GM19324 (cell line): ENCODE data around the gene ANKMY2.

ENCODE experiments used
- ATAC-seq: cut with Tn5 transposase; IDR thresholded peaks from one replicate; pipeline ENCODE4 v1.9.1; 2021; ENCODE audit warnings: mild to moderate bottlenecking, moderate library complexity; ENCODE audit not compliant: unreplicated experiment, low FRiP score

Gene ANKMY2

DNA sequence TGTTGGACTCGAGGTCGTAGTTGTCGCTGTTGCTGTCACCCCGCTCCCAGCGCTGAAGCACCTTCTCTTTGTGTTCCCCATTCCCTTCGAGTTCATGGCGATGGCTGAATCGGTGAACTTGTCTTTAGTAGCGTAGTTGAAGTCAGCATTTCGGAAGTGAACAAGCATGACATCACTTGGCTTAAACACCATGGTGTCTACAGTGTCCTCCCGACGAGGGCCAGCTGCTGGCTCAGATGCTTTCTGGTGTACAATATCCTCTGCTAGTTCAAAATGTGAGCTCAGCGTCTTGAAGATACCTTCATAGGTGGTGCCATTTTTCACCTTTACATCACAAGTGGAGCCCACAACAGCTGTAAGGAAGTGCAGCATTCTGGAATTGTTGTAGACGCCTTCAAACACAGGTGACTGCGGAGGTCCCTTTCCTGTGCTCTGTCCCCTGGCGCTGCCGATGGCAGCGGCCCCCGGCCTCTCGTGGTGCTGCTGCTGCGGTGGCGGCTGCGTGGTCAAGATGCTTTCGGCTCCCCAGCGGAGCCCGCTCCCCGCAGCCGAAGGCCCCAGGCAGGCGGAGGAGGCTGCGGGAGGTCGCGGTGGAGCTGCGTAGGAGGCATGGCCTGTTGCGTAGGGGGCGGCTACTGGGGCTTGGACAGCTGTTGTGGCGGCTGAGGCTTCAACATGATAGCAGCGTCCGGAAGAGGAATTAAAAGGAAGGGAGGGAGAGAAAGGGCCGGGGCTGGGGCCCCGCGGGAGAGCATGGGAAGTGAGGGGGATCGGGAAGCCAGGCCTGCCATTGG, 59.3 kb downstream of the ANKMY2 start:
- no peak for ATAC-seq

DNA sequence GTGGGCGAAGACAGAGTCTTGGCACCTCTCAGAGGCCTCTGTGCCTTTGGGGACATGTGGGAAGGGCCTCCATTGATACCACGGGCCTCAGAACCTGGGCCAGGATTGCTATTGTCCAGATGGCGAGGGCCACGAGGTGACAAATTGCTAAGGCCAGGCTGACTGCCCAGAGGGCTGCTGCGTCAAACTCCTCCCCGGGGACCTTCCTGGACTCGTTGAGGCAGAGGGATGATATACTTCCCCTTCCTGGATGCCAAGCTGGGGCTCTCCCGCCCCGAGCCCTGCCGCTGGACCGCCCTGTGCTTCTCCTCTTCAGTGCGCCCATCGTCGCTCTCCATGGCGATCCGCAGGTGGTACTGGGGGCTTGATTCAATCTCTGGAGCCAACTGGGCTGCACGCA, 60.0 kb downstream of the ANKMY2 start:
- no peak for ATAC-seq

DNA sequence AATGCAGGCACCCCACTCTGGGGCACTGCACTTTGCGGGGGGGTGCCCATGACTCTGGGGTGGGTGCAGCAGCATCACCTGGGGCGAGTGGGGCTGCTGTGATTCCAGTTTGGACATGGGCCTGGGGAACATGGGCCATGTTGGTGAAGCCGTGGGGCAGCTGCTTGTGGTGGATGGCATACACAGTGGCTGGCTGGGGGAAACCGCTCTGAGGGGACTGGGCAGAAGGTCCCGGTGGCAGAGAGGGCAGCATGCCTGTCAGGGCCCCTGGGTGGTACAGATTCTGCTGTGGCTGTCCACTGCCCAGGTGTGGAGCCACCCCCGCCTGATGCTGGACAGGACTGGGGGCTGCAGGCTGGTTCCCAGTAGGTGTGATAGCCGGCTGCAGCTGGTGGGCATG, 61.7 kb downstream of the ANKMY2 start:
- no peak for ATAC-seq

DNA sequence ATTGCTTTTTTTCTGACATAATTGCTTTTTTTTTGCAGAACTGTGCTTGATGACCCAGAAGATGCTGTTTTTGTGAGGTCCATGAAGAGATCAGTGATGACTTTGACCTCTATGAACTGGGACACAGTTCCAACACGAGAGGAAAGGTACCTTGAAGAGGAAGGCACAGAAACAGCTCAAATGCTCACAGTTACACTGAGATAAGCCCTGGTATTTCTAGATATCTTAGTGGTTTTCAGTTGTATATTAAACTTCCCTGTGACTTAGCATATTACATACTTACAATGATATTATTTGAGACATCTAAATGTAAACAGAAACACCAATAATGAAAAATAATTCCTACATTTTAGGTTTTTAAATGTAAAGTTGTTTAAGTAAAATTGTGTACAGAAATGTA, 64.3 kb downstream of the ANKMY2 start:
- no peak for ATAC-seq

DNA sequence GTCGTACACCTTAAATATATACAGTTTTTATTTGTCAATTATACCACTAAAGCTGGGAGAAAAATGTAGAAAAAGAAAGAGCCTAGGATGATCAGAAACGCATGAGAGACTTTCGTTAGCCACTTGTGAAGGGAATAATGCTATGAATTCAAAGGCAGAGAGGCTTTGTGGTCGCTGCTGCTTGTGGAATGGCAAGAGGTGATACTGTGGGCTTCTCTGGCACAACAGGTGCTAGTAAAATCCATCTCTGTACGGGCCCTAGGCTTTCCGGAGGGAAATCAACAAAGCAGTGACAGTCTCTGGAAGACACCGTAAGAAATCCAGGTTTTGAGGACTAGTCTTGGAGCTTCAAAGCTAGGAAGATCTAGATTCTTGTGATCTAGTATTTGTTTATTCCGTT, 66.3 kb downstream of the ANKMY2 start:
- no peak for ATAC-seq

DNA sequence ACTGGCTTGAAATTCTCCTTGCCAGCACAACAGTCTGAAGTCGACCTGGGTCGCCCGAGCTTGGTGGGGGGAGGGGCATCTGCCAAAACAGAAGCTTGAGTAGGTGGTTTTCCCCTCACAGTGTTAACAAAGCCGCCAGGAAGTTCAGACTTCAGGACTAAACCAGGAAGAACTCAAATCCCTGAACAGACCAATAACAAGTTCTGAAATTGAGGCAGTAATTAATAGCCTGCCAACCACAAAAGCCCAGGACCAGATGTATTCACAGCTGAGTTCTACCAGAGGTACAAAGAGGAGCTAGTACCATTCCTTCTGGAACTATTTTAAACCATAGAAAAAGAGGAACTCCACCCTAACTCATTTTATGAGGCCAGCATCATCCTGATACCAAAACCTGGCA, 73.6 kb downstream of the ANKMY2 start:
- ATAC-seq = no peak

DNA sequence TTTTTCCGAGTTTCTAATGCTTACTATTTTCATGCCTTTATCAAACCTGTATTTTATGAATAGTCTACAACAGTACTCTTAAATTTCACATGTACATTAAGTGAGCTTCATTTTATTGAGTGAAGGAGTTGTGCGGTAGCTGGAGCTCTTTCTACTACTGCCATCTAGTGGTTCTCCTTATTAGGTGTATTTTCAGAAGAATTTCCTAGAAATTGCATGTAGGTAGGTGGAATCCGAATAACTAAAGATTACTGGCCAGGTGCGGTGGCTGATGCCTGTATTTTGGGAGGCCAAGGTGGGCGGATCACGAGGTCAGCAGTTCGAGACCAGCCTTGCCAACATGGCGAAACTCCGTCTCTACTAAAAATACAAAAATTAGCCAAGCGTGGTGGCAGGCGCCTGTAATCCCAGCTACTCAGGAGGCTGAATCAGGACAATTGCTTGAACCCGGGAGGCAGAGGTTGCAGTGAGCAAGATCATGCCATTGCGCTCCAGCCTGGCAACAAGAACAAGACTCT, 80.6 kb downstream of the ANKMY2 start:
- ATAC-seq = no peak

DNA sequence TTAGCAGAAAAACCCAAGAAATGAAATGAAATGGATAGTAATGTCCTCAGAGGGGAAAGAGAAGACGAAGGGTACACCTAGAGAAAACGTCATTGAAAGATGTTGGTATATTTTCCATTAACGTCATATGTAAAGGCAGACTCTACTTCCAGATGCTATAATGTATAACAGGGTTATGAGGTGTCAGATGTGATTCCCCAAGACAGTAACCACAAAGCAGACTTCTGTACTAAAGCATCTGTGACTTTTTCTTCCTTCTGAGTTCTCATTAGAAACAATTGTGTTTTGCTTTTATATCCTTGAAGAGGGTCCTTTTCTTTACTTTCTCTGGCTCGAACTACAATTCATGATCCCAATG, 81.6 kb downstream of the ANKMY2 start:
- peak; percentile 25 for ATAC-seq

DNA sequence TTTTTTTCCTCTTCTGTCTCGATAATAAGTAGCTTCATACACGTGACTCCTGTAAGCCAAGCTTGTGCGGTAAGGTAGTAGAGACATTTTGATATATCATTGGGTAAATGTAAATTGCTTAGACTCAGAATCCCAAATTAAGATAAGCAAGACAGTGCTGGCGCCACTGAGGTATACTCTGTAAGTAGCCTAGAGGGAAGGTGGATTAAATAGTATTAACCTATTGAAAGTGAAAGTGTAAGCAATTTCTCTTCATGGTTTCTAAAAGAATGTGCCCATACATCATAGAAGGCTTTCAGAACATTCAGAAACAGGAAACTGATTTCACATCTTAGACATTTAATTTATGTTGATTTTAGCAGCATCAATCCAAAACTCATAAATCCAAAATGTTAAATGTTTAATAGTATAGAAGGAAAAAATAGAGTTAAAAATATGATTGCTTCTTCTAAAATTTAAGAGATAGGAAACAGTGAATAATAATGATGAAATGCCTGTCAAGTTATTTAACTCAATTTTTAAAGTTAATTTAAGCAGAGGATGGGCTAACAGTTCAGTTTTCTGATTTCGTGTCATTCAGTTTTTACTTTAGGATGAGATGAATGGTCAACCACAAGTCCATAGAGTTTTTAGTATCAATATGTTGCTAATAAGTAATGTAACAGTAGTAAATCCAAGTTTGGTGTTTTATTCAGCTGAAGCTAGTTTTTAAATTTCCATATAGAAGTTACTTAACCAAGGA, 82.1 kb downstream of the ANKMY2 start:
- ATAC-seq = peak; percentile 73

DNA sequence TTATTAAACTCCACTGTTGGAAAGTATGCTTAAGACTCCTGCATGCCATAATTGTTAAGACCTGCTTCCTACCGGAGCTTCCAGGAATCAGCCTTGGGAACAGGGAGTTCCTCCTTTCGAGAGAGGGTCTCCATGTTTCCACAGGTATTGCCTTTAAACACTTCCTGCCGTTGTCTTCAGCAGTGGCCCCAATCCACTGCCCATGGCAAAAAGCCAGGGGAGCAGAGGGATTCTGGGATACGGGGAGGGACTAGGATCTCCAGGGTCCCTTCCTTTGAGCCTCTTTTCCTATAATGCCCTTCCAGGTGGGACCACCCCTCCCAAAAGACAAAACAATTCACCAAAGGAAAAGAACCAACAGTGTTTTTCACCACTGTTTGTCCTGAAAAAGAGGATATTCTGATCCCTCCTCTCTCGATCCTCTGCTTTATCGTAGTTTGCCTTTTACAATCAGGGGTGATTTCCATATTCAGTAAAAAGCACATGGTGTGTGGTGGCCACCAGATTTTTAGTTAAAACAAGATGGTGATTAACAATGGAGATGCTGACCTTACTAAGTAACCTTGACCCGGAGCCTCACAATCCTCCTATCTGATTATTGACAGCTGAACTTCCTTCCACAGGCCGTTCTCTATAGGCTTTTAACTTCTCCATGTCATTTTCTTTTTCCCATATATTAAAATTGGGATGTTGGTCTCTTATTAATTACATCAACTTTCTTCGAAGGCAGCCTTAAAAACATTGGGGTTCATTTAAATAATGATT, 82.9 kb downstream of the ANKMY2 start:
- no peak for ATAC-seq

DNA sequence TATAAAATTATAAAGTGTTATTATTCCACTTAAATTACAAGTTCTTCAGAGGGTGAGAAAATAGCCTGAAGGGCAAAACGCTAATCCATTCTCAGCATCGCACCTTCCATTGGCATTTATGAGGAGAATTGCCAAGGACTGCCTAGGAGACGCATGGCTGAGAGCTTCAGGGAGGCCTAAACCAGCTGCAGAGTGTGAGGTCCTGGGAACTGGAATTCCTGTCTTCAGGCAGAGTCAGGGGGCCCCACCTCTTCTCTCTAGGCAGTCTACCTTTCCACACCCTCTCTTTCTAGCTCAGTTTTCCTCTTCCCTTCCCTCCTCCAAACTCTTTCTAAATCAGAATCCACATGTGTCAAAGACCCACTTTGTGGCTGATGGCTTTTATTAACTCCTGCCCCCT, 83.6 kb downstream of the ANKMY2 start:
- no peak for ATAC-seq

DNA sequence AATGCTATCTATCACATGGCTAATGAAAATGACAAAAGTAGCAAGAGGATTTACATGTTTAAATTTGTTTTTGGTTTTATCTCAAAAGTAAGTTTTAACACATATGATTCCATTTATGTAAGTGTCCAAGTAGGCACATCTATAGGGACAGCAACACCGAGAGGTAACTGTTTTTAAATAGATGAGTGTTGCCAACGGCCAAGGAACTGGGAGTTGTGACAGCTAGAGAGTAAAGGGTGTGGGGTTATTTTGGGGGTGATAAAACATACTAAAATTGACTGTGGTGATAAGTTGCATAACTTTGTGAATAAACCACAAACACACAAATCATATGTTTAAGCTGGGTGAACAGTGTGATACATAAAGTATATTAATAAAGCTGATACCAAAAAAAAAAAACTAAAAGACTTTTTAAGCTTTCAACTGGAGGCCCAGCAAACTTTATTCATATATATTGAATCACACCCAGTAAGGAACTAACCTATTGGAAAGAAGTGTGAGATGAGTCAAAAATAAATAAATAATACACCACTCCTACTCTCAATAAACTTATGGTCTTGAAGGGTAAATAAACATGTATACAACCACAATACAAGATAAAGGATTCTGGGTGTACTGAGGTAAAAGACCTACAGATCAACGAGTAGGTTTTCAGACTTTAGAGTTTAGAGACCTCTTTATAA, 85.9 kb downstream of the ANKMY2 start:
- no peak for ATAC-seq

DNA sequence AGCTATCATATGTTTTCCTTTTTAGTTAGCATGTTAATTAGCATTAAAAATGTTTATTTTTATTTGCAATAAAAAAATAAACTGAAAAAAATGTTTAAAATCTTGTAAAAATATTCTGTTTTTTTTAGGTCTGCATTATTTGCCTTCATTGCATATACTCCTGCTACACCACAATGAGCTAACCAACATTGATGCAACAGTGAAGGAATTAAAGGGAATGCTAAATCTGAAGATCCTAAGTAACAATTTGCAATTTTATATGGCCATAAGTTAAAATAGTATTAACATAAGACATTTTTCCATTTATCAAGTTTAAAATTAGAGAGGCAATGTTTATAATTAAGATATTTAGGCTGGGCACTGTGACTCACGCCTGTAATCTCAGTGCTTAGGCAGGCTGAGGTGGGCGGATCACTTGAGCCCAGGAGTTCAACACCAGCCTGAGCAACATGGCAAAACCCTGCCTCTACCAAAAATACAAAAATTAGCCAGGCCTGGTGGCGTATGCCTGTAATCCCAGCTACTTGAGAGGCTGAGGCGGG, 86.7 kb downstream of the ANKMY2 start:
- no peak for ATAC-seq

DNA sequence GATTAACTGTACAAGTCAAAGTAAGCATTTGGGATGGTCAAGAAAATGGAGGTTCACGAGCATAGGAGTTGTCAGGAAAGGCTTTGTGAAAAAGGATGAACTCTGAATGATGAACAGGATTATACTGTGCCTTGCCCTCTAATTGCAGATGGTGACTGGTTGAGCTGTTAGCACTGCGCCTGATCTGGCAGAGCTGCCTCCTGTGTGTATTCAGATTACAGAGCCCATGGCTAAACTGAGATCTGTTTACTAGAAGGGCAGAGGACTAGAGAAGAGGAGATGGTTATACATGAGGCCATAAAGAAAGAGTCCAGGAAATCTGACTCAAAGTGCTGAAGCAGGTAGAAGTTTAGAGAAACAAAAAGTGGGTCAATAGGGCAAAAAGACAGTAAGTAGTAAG, 89.2 kb downstream of the ANKMY2 start:
- ATAC-seq = no peak

DNA sequence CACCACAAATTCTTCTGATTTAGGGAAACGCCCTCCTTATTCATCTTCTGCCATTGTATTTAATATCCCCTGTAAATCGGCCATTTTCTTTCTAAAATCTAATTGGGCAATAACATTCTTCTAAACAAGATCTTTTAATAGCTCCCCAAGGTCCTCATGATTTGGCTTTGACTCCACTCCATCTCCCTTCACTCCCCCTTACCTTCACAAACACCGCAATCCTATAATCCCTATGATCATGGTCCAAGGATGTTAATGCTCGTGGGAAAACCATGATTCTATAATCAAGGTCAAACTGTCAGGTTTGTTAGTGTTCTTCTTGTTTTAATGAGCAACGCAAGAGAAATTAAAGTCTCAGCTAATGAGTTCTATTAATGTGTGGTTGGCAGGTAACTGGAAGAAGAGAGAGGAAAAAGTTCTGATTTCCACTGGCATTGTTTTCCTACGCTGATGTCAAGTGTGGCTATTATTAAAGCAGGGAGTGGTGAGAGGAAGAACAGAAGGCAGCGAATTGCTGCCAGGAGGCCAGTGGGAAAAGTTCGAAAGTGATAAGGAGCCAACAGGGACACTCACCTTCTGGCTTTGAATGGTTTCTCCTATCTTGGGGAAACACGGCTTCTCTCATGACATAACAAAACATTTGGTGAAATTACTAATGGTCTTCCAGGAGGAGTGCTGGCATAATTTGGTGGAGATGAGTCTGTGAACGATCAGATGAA, 90.9 kb downstream of the ANKMY2 start:
- no peak for ATAC-seq

DNA sequence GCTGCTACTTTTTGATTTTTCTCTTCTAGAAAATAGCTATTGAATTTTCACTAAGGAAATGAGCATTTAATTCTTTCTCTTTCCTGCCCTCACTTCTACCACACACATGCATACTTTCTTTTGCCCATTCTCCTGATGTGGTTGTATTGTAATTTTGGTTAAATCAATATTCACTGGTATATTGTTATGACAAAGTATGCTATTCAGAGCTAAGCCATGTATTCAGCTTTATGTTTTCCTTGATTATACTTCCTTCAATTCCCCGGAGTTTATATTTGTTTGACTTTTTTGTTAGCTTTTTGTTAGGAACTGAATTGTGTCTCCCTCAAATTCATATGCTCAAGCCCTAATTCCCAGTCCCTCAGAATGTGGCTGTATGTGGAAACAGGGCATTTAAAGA, 94.9 kb downstream of the ANKMY2 start:
- ATAC-seq = no peak
